Vagina (tissue), 2 donors: ENCODE results near the gene CCDC148.

Experiments
- CTCF ChIP-seq, 3 experiments: fragments of 450-650 bp in 2 of 3; fragments of 200-600 bp in 1 of 3; sonication (generic) in 1 of 3; IDR thresholded peaks; one replicate each; pipeline ENCODE4 v1.5.1; 2017 to 2019; ENCODE audit warnings: antibody characterized with exemption in 3 of 3, mild to moderate bottlenecking in 2 of 3, moderate library complexity in 2 of 3
- POLR2A ChIP-seq, 2 donors: fragments of 450-650 bp; IDR thresholded peaks; one replicate each; pipeline ENCODE4 v1.6.1; 2017; ENCODE audit warnings: antibody characterized with exemption in 2 of 2, mild to moderate bottlenecking in 2 of 2, moderate library complexity in 2 of 2

DNA sequence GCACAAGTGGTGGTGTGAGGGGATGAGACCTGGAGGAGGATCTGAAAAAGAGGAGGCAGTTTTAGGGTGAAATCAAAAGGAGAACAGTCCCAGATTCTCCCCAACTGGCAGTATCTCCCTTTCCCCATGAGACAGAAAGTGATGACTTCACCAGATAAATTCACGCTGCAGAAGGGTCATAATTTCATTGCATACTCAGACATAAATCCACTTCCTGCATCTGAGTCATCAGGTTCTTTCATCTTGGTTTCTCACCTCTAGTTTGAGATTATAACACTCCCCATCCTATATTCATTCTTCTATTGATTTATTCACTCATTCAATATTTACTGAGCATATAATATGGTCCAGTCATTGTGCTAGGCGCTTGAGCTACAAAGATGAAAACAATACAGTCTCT is 64.7 kb downstream of the CCDC148 start:
- TF ChIP-seq CTCF (IDR thresholded peaks at IDR 0.05) (no peak), POLR2A (IDR thresholded peaks at IDR 0.05) (no peak)
